Stimulated activated naive CD8-positive, alpha-beta T cell treated with anti-CD3 and anti-CD28 coated beads, Interleukin-15, Interleukin-2, amounts not matched to agents 100 ng/mL and 50 ng/mL, for 24 hours (primary cell): Measurements from ENCODE around the gene LRRC57.

ENCODE experiments used
- H3K27ac Mint-ChIP-seq: one replicate; pipeline ENCODE4 v1.8.0; 2021; ENCODE audit warnings: mild to moderate bottlenecking, mixed read lengths
- H3K27me3 Mint-ChIP-seq: one replicate; pipeline ENCODE4 v1.8.0; 2021; ENCODE audit warnings: mixed read lengths
- H3K36me3 Mint-ChIP-seq: one replicate; pipeline ENCODE4 v1.8.0; 2021; ENCODE audit warnings: low read depth, mixed read lengths
- H3K4me1 Mint-ChIP-seq: one replicate; pipeline ENCODE4 v1.8.0; 2021; ENCODE audit warnings: low read depth, mixed read lengths
- H3K4me3 Mint-ChIP-seq: one replicate; pipeline ENCODE4 v1.8.0; 2021; ENCODE audit warnings: mild to moderate bottlenecking, mixed read lengths
- H3K9me3 Mint-ChIP-seq: one replicate; pipeline ENCODE4 v1.8.0; 2021; ENCODE audit warnings: mixed read lengths

LRRC57 gene

GRCh38 chr15:42508263-42508690, 40.3 kb downstream of the LRRC57 start:
- Mint-ChIP-seq H3K4me3 (no peak overlapping the region), H3K4me1 (peaks cover 8% of the 10 kb centered on the region), H3K36me3 (peaks cover 8% of the 10 kb centered on the region), H3K9me3 (no peaks in the 10 kb centered on the region), H3K27me3 (no peaks in the 10 kb centered on the region), H3K27ac (no peak overlapping the region)

- peaks cover 10% of the 10 kb centered on the region for H3K4me1 Mint-ChIP-seq
- H3K36me3 Mint-ChIP-seq, result peaks cover 3% of the 10 kb centered on the region
- H3K4me3 Mint-ChIP-seq, result no peak overlapping the region
- H3K9me3 Mint-ChIP-seq, result no peaks in the 10 kb centered on the region
- H3K27me3 Mint-ChIP-seq, result no peaks in the 10 kb centered on the region
- no peak overlapping the region for H3K27ac Mint-ChIP-seq
Observed at GRCh38 chr15:42507514-42507913, 41.1 kb downstream of the LRRC57 start.

GRCh38 chr15:42504631-42505030, 44.0 kb downstream of the LRRC57 start:
- Mint-ChIP-seq H3K9me3 (no peaks in the 10 kb centered on the region), H3K4me3 (no peak overlapping the region), H3K4me1 (peaks cover 24% of the 10 kb centered on the region), H3K36me3 (peaks cover 3% of the 10 kb centered on the region), H3K27me3 (no peaks in the 10 kb centered on the region), H3K27ac (no peak overlapping the region)

GRCh38 chr15:42503825-42504224, 44.8 kb downstream of the LRRC57 start:
- no peaks in the 10 kb centered on the region for H3K9me3 Mint-ChIP-seq
- H3K36me3 Mint-ChIP-seq, result peaks cover 1% of the 10 kb centered on the region
- H3K4me3 Mint-ChIP-seq, result no peak overlapping the region
- no peak overlapping the region for H3K27ac Mint-ChIP-seq
- H3K27me3 Mint-ChIP-seq, result no peaks in the 10 kb centered on the region
- peaks cover 29% of the 10 kb centered on the region for H3K4me1 Mint-ChIP-seq

GRCh38 chr15:42502477-42502876, 46.1 kb downstream of the LRRC57 start:
- no peaks in the 10 kb centered on the region for H3K9me3 Mint-ChIP-seq
- no peaks in the 10 kb centered on the region for H3K27me3 Mint-ChIP-seq
- H3K36me3 Mint-ChIP-seq, result no peaks in the 10 kb centered on the region
- no peak overlapping the region for H3K4me3 Mint-ChIP-seq
- peaks cover 43% of the 10 kb centered on the region for H3K4me1 Mint-ChIP-seq
- H3K27ac Mint-ChIP-seq, result no peak overlapping the region

GRCh38 chr15:42499858-42500609, 48.6 kb downstream of the LRRC57 start:
- Mint-ChIP-seq H3K27me3 (no peaks in the 10 kb centered on the region), H3K4me3 (no peak overlapping the region), H3K27ac (peak overlapping the region; percentile 55), H3K9me3 (no peaks in the 10 kb centered on the region), H3K4me1 (peaks cover 62% of the 10 kb centered on the region), H3K36me3 (no peaks in the 10 kb centered on the region)

- Mint-ChIP-seq H3K4me1 (peaks cover 70% of the 10 kb centered on the region), H3K36me3 (no peaks in the 10 kb centered on the region), H3K9me3 (no peaks in the 10 kb centered on the region), H3K27ac (peak overlapping the region; percentile 37), H3K4me3 (no peak overlapping the region), H3K27me3 (no peaks in the 10 kb centered on the region)
Observed at GRCh38 chr15:42498212-42499068, 50.2 kb downstream of the LRRC57 start.

- H3K27ac Mint-ChIP-seq, result peak within 1 kb of the TSS; percentile 94
- H3K4me1 Mint-ChIP-seq, result peaks cover 78% of the 10 kb centered on the region
- H3K27me3 Mint-ChIP-seq, result no peaks in the 10 kb centered on the region
- no peaks in the 10 kb centered on the region for H3K36me3 Mint-ChIP-seq
- peak within 1 kb of the TSS; percentile 99 for H3K4me3 Mint-ChIP-seq
- no peaks in the 10 kb centered on the region for H3K9me3 Mint-ChIP-seq
Observed at GRCh38 chr15:42495361-42496212, 53.0 kb downstream of the LRRC57 start, which contains the start of gene SNAP23. Gene SNAP23 (plus strand): TSS chr15:42495634. CDS start chr15:42511847, 16,213 bp downstream.

- Mint-ChIP-seq H3K4me3 (peak overlapping the region; percentile 99), H3K9me3 (no peaks in the 10 kb centered on the region), H3K4me1 (peaks cover 72% of the 10 kb centered on the region), H3K27ac (peak overlapping the region; percentile 94), H3K27me3 (no peaks in the 10 kb centered on the region), H3K36me3 (no peaks in the 10 kb centered on the region)
Observed at GRCh38 chr15:42494998-42495360, 53.6 kb downstream of the LRRC57 start.

- Mint-ChIP-seq H3K36me3 (no peaks in the 10 kb centered on the region), H3K4me3 (no peak overlapping the region), H3K27me3 (no peaks in the 10 kb centered on the region), H3K4me1 (peaks cover 67% of the 10 kb centered on the region), H3K9me3 (no peaks in the 10 kb centered on the region), H3K27ac (peak overlapping the region; percentile 63)
Observed at GRCh38 chr15:42493679-42494078, 54.9 kb downstream of the LRRC57 start.

GRCh38 chr15:42491539-42492225, 56.9 kb downstream of the LRRC57 start:
- Mint-ChIP-seq H3K36me3 (peaks cover 4% of the 10 kb centered on the region), H3K4me3 (peak overlapping the region; percentile 97), H3K9me3 (no peaks in the 10 kb centered on the region), H3K4me1 (peaks cover 66% of the 10 kb centered on the region), H3K27ac (peak overlapping the region; percentile 95), H3K27me3 (no peaks in the 10 kb centered on the region)

GRCh38 chr15:42490671-42491538, 57.7 kb downstream of the LRRC57 start, which contains the start of gene ZNF106:
Gene ZNF106 (minus strand): TSS chr15:42491141. CDS start chr15:42472289, 18,852 bp downstream.
- no peaks in the 10 kb centered on the region for H3K27me3 Mint-ChIP-seq
- peaks cover 58% of the 10 kb centered on the region for H3K4me1 Mint-ChIP-seq
- H3K4me3 Mint-ChIP-seq, result peak within 1 kb of the TSS; percentile 97

GRCh38 chr15:42490291-42490670, 58.3 kb downstream of the LRRC57 start:
- Mint-ChIP-seq H3K36me3 (peaks cover 7% of the 10 kb centered on the region), H3K4me3 (peak overlapping the region; percentile 97), H3K27ac (peak overlapping the region; percentile 95), H3K9me3 (no peaks in the 10 kb centered on the region), H3K27me3 (no peaks in the 10 kb centered on the region), H3K4me1 (peaks cover 55% of the 10 kb centered on the region)

More at GRCh38 chr15:42490671-42491538, 57.7 kb downstream of the LRRC57 start, which contains the start of gene ZNF106:
- Mint-ChIP-seq H3K9me3 (no peaks in the 10 kb centered on the region), H3K27ac (peak within 1 kb of the TSS; percentile 95), H3K36me3 (peaks cover 4% of the 10 kb centered on the region)
